Type B pancreatic cell (in vitro differentiated cells): ENCODE results near the gene DAD1. TPM values are rescaled to one million over a fixed set of nuclear protein-coding genes. Genes with fewer than 3 reads are reported as not detected.

Source experiments
- DNase-seq: peaks from one replicate; pipeline ENCODE4 v3.0.0; 2021; ENCODE audit warnings: mixed read lengths; ENCODE audit not compliant: unreplicated experiment; ENCODE audit errors: extremely low spot score
- H3K27ac Mint-ChIP-seq: 2 replicates; pipeline ENCODE4 v1.8.0; 2021; ENCODE audit warnings: mild to moderate bottlenecking, mixed read lengths
- H3K27me3 Mint-ChIP-seq: 2 replicates; pipeline ENCODE4 v1.8.0; 2021; ENCODE audit warnings: mixed read lengths
- H3K36me3 Mint-ChIP-seq: 2 replicates; pipeline ENCODE4 v1.8.0; 2021; ENCODE audit warnings: mixed read lengths
- H3K4me1 Mint-ChIP-seq: one replicate; pipeline ENCODE4 v1.8.0; 2021; ENCODE audit warnings: mixed read lengths; ENCODE audit not compliant: unreplicated experiment
- H3K4me3 Mint-ChIP-seq: 2 replicates; pipeline ENCODE4 v1.8.0; 2021; ENCODE audit warnings: mild to moderate bottlenecking, mixed read lengths
- H3K9me3 Mint-ChIP-seq: 2 replicates; pipeline ENCODE4 v1.8.0; 2021; ENCODE audit warnings: mixed read lengths
- total RNA-seq: library from RNA; stranded (reverse); gene quantifications from 2 replicates; pipeline ENCODE4 v1.2.1, GENCODE V29; 2021; ENCODE audit warnings: low replicate concordance
- TF ChIP-seq, protein P1 (sequence below): fragments of 200-600 bp; sonication (generic); conservative IDR thresholded peaks from 2 replicates; pipeline ENCODE4 v1.5.0; 2021; ENCODE audit warnings: antibody characterized with exemption, mild to moderate bottlenecking

Gene DAD1
- total RNA-seq, 1 donor from 2014 or later = 191 TPM

DNA sequence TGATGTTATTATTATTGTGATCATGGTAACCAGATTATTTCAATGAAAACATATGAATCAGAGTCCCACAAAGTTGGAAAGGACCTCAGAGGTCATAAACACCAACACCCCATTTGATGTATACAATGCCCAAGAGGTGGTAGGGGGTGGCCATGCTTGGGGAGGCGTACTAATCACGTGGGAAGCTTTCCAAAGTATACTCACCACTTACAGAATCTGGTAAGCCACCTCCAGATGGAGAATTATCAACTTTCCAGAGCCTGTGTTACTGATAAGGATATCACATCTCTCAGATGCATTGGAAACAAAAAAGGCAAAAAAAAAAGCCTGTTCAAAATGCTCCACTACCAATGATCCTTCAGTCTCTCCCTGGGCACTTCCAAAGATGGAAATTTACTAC, 8.4 kb downstream of the DAD1 start:
- H3K27me3 Mint-ChIP-seq = no peaks in the 10 kb centered on the region
- TF ChIP-seq, protein P1, sequence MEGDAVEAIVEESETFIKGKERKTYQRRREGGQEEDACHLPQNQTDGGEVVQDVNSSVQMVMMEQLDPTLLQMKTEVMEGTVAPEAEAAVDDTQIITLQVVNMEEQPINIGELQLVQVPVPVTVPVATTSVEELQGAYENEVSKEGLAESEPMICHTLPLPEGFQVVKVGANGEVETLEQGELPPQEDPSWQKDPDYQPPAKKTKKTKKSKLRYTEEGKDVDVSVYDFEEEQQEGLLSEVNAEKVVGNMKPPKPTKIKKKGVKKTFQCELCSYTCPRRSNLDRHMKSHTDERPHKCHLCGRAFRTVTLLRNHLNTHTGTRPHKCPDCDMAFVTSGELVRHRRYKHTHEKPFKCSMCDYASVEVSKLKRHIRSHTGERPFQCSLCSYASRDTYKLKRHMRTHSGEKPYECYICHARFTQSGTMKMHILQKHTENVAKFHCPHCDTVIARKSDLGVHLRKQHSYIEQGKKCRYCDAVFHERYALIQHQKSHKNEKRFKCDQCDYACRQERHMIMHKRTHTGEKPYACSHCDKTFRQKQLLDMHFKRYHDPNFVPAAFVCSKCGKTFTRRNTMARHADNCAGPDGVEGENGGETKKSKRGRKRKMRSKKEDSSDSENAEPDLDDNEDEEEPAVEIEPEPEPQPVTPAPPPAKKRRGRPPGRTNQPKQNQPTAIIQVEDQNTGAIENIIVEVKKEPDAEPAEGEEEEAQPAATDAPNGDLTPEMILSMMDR = no peak
- no peak for DNase-seq
- H3K4me1 Mint-ChIP-seq = peaks cover 27% of the 10 kb centered on the region
- H3K4me3 Mint-ChIP-seq = no peak overlapping the region
- H3K36me3 Mint-ChIP-seq = peaks cover 26% of the 10 kb centered on the region
- H3K27ac Mint-ChIP-seq = no peak overlapping the region
- no peaks in the 10 kb centered on the region for H3K9me3 Mint-ChIP-seq

DNA sequence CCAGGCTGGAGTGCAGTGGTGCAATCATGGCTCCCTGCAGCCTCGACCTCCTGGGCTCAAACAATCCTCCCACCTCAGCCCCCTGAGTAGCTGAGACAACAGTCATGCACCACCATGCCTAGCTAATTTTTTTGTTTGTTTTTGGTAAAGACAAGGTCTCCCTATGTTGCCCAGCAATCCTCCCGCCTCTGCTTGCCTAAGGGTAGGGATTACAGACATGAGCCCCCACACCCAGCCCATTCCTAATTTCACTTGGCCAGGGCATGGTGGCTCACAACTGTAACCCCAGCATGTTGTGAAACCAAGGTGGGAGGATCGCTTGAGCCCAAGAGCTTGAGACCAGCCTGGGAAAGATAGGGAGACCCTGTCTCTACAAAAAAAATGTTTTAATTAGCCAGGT, 9.1 kb downstream of the DAD1 start:
- no peak overlapping the region for H3K4me3 Mint-ChIP-seq
- no peak overlapping the region for H3K27ac Mint-ChIP-seq
- TF ChIP-seq, protein P1 = no peak
- no peaks in the 10 kb centered on the region for H3K27me3 Mint-ChIP-seq
- no peaks in the 10 kb centered on the region for H3K9me3 Mint-ChIP-seq
- peaks cover 24% of the 10 kb centered on the region for H3K36me3 Mint-ChIP-seq
- H3K4me1 Mint-ChIP-seq = peaks cover 24% of the 10 kb centered on the region
- no peak for DNase-seq

DNA sequence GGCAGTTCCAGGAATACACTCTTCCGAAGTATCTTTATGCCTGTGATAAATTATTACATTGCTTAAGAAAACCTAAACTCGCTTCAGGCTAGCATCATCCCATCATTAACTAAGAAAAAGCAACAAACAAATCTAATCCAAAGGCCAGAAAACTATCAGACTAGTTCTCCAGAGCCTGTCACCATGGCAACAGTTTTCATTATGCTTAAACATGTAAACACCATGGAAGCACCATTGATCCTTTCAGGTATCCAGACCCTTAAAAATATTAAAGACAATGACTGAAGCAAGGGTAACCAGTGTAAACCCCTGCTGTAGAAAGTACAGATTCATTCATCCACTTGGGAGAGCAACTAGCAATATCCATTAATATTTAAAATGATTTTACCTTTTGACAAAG, 9.8 kb downstream of the DAD1 start:
- H3K27ac Mint-ChIP-seq = no peak overlapping the region

DNA sequence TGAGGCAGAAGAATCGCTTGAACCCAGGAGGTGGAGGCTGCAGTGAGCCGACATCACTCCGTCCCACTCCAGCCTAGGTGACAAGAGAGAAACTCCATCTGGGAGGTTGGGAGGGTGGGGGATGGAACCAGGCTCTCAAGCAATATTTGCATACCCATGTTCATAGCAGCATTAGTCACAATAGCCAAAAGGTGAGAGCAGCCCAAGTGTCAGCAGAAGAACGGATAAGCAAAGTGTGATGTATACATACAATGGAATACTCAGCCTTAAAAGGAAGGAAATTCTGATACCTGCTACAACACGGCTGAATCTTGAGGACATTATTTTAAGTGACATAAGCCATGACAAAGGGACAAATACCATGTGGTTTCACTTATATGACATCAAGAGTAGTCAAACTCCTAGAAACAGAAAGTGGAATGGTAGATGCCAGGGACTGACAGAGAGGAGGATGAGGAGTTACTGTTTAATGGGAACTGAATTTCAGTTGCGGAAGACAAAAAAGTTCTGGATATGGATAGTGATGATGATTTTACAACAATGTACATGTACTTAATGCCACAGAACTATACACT, 11.6 kb downstream of the DAD1 start:
- Mint-ChIP-seq H3K4me3 (no peak overlapping the region), H3K27me3 (no peaks in the 10 kb centered on the region), H3K27ac (no peak overlapping the region), H3K36me3 (peaks cover 37% of the 10 kb centered on the region), H3K9me3 (no peaks in the 10 kb centered on the region), H3K4me1 (peaks cover 14% of the 10 kb centered on the region)
- no peak for DNase-seq
- TF ChIP-seq, protein P1 = no peak

More for the DNA sequence above, 9.8 kb downstream of the DAD1 start:
- H3K9me3 Mint-ChIP-seq = no peaks in the 10 kb centered on the region
- peaks cover 30% of the 10 kb centered on the region for H3K36me3 Mint-ChIP-seq
- H3K4me1 Mint-ChIP-seq = peaks cover 18% of the 10 kb centered on the region
- TF ChIP-seq, protein P1 = no peak
- H3K4me3 Mint-ChIP-seq = no peak overlapping the region
- no peak for DNase-seq
- H3K27me3 Mint-ChIP-seq = no peaks in the 10 kb centered on the region

DNA sequence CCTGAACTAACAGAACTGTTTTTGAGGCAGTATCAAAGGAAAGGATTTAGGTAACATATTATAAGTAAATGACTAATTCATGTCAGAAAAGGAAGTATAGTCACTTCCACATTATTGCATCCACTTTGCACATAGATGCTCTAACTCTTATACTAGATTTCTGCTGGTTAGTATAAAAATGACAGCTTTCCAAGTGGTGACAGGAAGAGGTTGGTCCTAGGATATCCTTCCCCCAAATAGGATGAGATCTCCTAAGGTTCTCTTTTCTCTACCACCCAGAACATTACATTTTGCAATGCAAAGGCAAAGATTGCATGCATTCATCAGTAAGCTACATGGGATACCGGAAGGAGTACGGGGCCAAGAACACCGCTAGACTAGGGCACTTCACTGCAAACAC, 15.2 kb downstream of the DAD1 start:
- no peaks in the 10 kb centered on the region for H3K9me3 Mint-ChIP-seq
- no peak overlapping the region for H3K27ac Mint-ChIP-seq

More for the DNA sequence above, 15.2 kb downstream of the DAD1 start:
- TF ChIP-seq, protein P1 = no peak
- peaks cover 43% of the 10 kb centered on the region for H3K36me3 Mint-ChIP-seq
- no peak for DNase-seq
- peaks cover 12% of the 10 kb centered on the region for H3K4me1 Mint-ChIP-seq
- H3K27me3 Mint-ChIP-seq = no peaks in the 10 kb centered on the region
- no peak overlapping the region for H3K4me3 Mint-ChIP-seq
